Transverse colon (tissue), 4 donors: ENCODE data around the gene CDRT15L2. TPM values are rescaled to one million over a fixed set of nuclear protein-coding genes. Genes with fewer than 3 reads are reported as not detected.
"Not testable (repeated sequence)": the region's sequence is repeated elsewhere in the genome, so short reads cannot be mapped to it uniquely, and the experiment has no call there.

Experiments
- DNase-seq: peaks from one replicate; pipeline ENCODE4 v3.0.0-alpha.2; 2019
- H3K27ac ChIP-seq, 4 donors: fragments of 200-600 bp; sonication (generic); 2 replicates each; pipeline ENCODE4 v1.5.1; 2016 to 2018; ENCODE audit warnings: inconsistent platforms in 4 of 4
- H3K27me3 ChIP-seq: fragments of 200-600 bp; sonication (generic); 2 replicates; pipeline ENCODE4 v1.5.1; 2017; ENCODE audit warnings: inconsistent platforms
- H3K36me3 ChIP-seq, 4 donors: fragments of 200-600 bp; sonication (generic); 2 replicates each; pipeline ENCODE4 v1.5.1; 2017 to 2019; ENCODE audit warnings: inconsistent platforms in 4 of 4
- H3K4me1 ChIP-seq, 4 donors: fragments of 200-600 bp; sonication (generic); 2 replicates each; pipeline ENCODE4 v1.5.1; 2017 to 2020; ENCODE audit warnings: inconsistent platforms in 4 of 4
- H3K4me3 ChIP-seq, 4 donors: fragments of 200-600 bp; sonication (generic); 1 replicate in 1 of 4; 2 replicates in 3 of 4; pipeline versions ENCODE4 v1.5.1 to v1.6.1; 2017 to 2019; ENCODE audit warnings: inconsistent platforms in 4 of 4
- H3K9me3 ChIP-seq, 2 donors: fragments of 200-600 bp; sonication (generic); 2 replicates each; pipeline ENCODE4 v1.5.1; 2017 to 2019; ENCODE audit warnings: inconsistent platforms in 2 of 2
- EP300 ChIP-seq: sonication (generic); formaldehyde crosslinking; IDR thresholded peaks from one replicate; pipeline ENCODE4 v1.6.1; 2017; ENCODE audit warnings: antibody characterized with exemption, low read depth
- POLR2A ChIP-seq: fragments of 450-650 bp; IDR thresholded peaks from one replicate; pipeline ENCODE4 v1.6.1; 2016; ENCODE audit warnings: antibody characterized with exemption, mild to moderate bottlenecking, moderate library complexity
- POLR2AphosphoS5 ChIP-seq, 3 donors: sonication (generic); formaldehyde crosslinking; IDR thresholded peaks; one replicate each; pipeline ENCODE4 v1.6.1; 2016; ENCODE audit warnings: antibody characterized with exemption in 3 of 3
- WGBS, 2 donors: methylation state at CpG; one replicate each; pipeline ENCODE4 v1.1.5; 2018; ENCODE audit warnings: low coverage in 1 of 2; 5-methylcytosine and 5-hydroxymethylcytosine counted together
- in situ Hi-C, 4 donors: fragments of 200-750 bp; cut with MboI; loops; one replicate each; pipeline versions ENCODE4 v1.15.0 to v1.15.1; 2017; ENCODE audit warnings: low sequenced_read_pairs in 3 of 4, low pct_ligation_motif_present in 1 of 4, low pct_unique_long_range_greater_than_20kb in 1 of 4
- intact Hi-C: fragments of 100-400 bp; cut with DNase I; formaldehyde crosslinking; loops from one replicate; pipeline ENCODE4 v1.15.1; 2023; ENCODE audit warnings: low total_unique reads
- small RNA-seq, 4 donors: library from RNA; depleted of rRNA; stranded (forward); fragments of <200 nt; gene quantifications; one replicate each; pipeline ENCODE3, GENCODE V24; 2016
- total RNA-seq, 4 donors: library from RNA; depleted of rRNA; stranded (reverse); fragments of >200 nt; gene quantifications; one replicate each; pipeline ENCODE4 v1.1.0, GENCODE V29; 2016
- TF ChIP-seq, protein P1 (sequence below), 5 experiments: fragments of 200-600 bp in 3 of 5; fragments of 450-650 bp in 2 of 5; sonication (generic) in 3 of 5; IDR thresholded peaks; 1 replicate in 2 of 5; 2 replicates in 3 of 5; pipeline ENCODE4 v1.5.1; 2016 to 2017; ENCODE audit warnings: antibody characterized with exemption in 5 of 5, inconsistent platforms in 3 of 5, mild to moderate bottlenecking in 2 of 5, moderate library complexity in 1 of 5

CDRT15L2 gene
- total RNA-seq, 4 donors from 2014 or later: not detected

DNA sequence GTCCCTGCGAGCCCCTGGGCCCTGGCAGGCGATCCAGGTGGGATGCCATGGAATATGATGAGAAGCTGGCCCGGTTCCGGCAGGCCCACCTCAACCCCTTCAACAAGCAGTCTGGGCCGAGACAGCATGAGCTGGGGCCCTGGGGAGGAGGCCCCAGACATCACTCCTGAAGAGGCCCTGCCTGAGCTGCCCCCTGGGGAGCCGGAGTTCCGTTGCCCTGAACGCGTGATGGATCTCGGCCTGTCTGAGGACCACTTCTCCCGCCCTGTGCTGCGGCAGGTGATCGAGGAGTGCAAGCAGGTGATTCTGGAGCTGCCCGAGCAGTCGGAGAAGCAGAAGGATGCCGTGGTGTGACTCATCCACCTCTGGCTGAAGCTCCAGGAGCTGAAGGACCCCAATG lies 33.1 kb downstream of the CDRT15L2 start:
- intact Hi-C loops: no loop called here
- no peaks in the 10 kb centered on the region for H3K36me3 ChIP-seq

DNA sequence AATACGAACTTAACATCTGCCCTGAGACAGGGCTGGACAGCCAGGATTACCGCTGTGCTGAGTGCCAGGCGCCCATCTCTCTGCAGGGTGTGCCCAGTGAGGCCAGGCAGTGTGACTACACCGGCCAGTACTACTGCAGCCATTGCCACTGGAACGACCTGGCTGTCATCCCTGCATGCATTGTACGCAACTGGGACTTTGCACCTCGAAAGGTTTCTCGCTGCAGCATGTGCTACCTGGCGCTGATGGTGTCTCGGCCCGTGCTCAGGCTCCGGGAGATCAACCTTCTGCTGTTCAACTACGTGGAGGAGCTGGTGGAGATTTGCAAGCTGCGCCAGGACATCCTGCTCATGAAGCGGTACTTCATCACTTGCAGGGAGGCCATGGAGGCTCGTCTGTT lies 33.7 kb downstream of the CDRT15L2 start:
- WGBS, 2 donors: 95% methylated on average over 16 of the region's 16 CpGs; no CpG with 5 or more reads in 1 of the 2 donors
- Histone ChIP-seq H3K9me3 (no peaks in the 10 kb centered on the region), H3K4me3 (no peak overlapping the region), H3K27me3 (no peaks in the 10 kb centered on the region), H3K27ac (no peak overlapping the region), H3K36me3 (no peaks in the 10 kb centered on the region), H3K4me1 (no peaks in the 10 kb centered on the region)
- in situ Hi-C loops (no loop called here), intact Hi-C loops (no loop called here)
- no peak for DNase-seq
- TF ChIP-seq POLR2A: no peak
- no peak for TF ChIP-seq EP300
- TF ChIP-seq POLR2AphosphoS5 (IDR thresholded peaks at IDR 0.05): no peak
- TF ChIP-seq, protein P1, sequence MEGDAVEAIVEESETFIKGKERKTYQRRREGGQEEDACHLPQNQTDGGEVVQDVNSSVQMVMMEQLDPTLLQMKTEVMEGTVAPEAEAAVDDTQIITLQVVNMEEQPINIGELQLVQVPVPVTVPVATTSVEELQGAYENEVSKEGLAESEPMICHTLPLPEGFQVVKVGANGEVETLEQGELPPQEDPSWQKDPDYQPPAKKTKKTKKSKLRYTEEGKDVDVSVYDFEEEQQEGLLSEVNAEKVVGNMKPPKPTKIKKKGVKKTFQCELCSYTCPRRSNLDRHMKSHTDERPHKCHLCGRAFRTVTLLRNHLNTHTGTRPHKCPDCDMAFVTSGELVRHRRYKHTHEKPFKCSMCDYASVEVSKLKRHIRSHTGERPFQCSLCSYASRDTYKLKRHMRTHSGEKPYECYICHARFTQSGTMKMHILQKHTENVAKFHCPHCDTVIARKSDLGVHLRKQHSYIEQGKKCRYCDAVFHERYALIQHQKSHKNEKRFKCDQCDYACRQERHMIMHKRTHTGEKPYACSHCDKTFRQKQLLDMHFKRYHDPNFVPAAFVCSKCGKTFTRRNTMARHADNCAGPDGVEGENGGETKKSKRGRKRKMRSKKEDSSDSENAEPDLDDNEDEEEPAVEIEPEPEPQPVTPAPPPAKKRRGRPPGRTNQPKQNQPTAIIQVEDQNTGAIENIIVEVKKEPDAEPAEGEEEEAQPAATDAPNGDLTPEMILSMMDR (IDR thresholded peaks at IDR 0.05): no peak

More for the DNA sequence above, 33.1 kb downstream of the CDRT15L2 start:
- Histone ChIP-seq H3K4me3 (no peak overlapping the region), H3K9me3 (no peaks in the 10 kb centered on the region), H3K27ac (no peak overlapping the region), H3K27me3 (no peaks in the 10 kb centered on the region), H3K4me1 (no peaks in the 10 kb centered on the region)
- in situ Hi-C loops: no loop called here
- TF ChIP-seq POLR2A: no peak
- no peak for TF ChIP-seq POLR2AphosphoS5 (IDR thresholded peaks at IDR 0.05)
- TF ChIP-seq EP300: no peak
- TF ChIP-seq, protein P1 (IDR thresholded peaks at IDR 0.05): no peak
- no peak for DNase-seq
- WGBS, 2 donors: 93% methylated on average over 16 of the region's 16 CpGs; no CpG with 5 or more reads in 1 of the 2 donors

DNA sequence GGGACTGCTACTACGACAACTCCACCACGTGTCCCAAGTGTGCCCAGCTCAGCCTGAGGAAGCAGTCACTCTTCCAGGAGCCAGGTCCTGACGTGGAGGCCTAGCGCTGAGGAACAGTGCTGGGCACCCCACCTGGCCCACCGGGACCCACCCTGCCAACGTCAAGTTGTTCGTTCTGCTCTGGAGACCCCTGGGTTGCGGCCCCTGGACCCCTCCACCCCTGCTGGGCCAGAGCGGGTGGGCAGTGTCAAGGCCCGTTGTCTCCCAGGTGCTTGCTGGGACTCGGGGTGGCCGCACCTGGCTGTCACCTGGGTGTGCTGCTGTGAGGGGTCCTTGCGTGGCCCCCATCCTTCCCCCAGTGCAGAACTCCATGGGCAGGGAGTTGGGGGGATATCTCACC lies 34.4 kb downstream of the CDRT15L2 start:
- Histone ChIP-seq H3K4me3 (no peak overlapping the region), H3K27me3 (no peaks in the 10 kb centered on the region), H3K36me3 (no peaks in the 10 kb centered on the region), H3K9me3 (no peaks in the 10 kb centered on the region), H3K4me1 (no peaks in the 10 kb centered on the region), H3K27ac (no peak overlapping the region)
- intact Hi-C loops: no loop called here
- TF ChIP-seq, protein P1 (IDR thresholded peaks at IDR 0.05): no peak
- no peak for TF ChIP-seq EP300
- no peak for TF ChIP-seq POLR2A
- no peak for TF ChIP-seq POLR2AphosphoS5 (IDR thresholded peaks at IDR 0.05)
- in situ Hi-C loops: no loop called here
- 98% methylated on average over 7 of the region's 13 CpGs; no CpG with 5 or more reads in 1 of the 2 donors for WGBS, 2 donors
- DNase-seq: no peak

DNA sequence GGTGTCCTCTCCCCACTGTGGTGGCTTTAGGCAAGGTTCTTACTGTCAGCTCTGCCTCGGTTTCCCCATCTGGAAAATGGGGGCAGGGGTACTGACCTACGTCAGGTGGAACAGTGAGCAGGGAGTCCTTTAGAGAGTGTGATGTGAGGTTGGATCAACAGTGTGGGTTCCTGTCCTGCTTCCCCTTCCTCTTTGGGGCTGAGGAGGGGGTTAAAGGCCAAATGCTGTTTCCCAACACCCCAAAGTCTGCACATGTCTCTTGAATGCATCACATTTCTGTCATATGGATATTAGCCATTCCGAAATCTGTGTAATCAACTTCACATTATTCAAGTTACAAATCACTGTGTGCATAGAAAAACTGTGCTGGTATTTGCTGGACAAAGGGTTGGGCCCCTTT lies 35.9 kb downstream of the CDRT15L2 start:
- H3K36me3 ChIP-seq, DNase-seq, H3K4me1 ChIP-seq, intact Hi-C loops, H3K27me3 ChIP-seq, H3K27ac ChIP-seq, H3K9me3 ChIP-seq, in situ Hi-C loops, H3K4me3 ChIP-seq: not testable (repeated sequence)
- 87% methylated on average over 3 of the region's 3 CpGs; no CpG with 5 or more reads in 1 of the 2 donors for WGBS, 2 donors

Small RNA genes within 50 kb of the gene (small RNA-seq; reads per million reads assigned to genes)
- gene AC015818.1: 0 reads per million in 4 donors
- 0 reads per million in 4 donors for gene AC087499.1
- gene AC087499.3: 0 reads per million in 4 donors

Other genes starting within 250 kb of the CDRT15L2 start
- 10 to 100 TPM in 3 of 4 donors, 1 to 10 TPM in 1; 6.7 to 55.3 (median 21.8) TPM for gene LGALS9B, start 112.2 kb upstream of the CDRT15L2 start, total RNA-seq